KMS-11 (cell line): ENCODE results near the gene GTPBP4.
"Not testable (repeated sequence)": the region's sequence is repeated elsewhere in the genome, so short reads cannot be mapped to it uniquely, and the experiment has no call there.

Experiments used
- H2AFZ ChIP-seq: fragments of 200-600 bp; sonication (generic); 2 replicates; pipeline ENCODE4 v1.6.1; 2016; ENCODE audit warnings: antibody characterized with exemption, mixed run types, low read depth
- H3K27ac ChIP-seq: fragments of 200-600 bp; sonication (generic); 2 replicates; pipeline ENCODE4 v1.6.1; 2016; ENCODE audit warnings: mild to moderate bottlenecking, mixed run types
- H3K27me3 ChIP-seq: fragments of 200-600 bp; sonication (generic); 2 replicates; pipeline ENCODE4 v1.6.1; 2017; ENCODE audit warnings: mild to moderate bottlenecking, low read depth, mixed run types, moderate library complexity; ENCODE audit not compliant: insufficient read depth
- H3K36me3 ChIP-seq: fragments of 200-600 bp; sonication (generic); 2 replicates; pipeline ENCODE4 v1.6.1; 2017; ENCODE audit warnings: mild to moderate bottlenecking, mixed run types; ENCODE audit not compliant: insufficient read depth
- H3K4me1 ChIP-seq: fragments of 200-600 bp; sonication (generic); 2 replicates; pipeline ENCODE4 v1.6.1; 2016; ENCODE audit warnings: mild to moderate bottlenecking, low read depth, mixed run types; ENCODE audit not compliant: poor library complexity, severe bottlenecking
- H3K4me2 ChIP-seq: fragments of 200-600 bp; sonication (generic); 2 replicates; pipeline ENCODE4 v1.7.0; 2016; ENCODE audit warnings: mild to moderate bottlenecking, mixed run types
- H3K4me3 ChIP-seq: fragments of 200-600 bp; sonication (generic); IDR thresholded peaks from 2 replicates; pipeline ENCODE4 v1.6.1; 2017; ENCODE audit warnings: low read depth, low read length, mixed read lengths; ENCODE audit not compliant: insufficient read depth
- H3K79me2 ChIP-seq: fragments of 200-600 bp; sonication (generic); 2 replicates; pipeline ENCODE4 v1.6.1; 2016; ENCODE audit warnings: low read depth, mixed run types; ENCODE audit not compliant: insufficient read depth
- H3K9ac ChIP-seq: fragments of 200-600 bp; sonication (generic); 2 replicates; pipeline ENCODE4 v1.6.1; 2016; ENCODE audit warnings: mild to moderate bottlenecking, mixed run types
- H4K20me1 ChIP-seq: fragments of 200-600 bp; sonication (generic); 2 replicates; pipeline ENCODE4 v1.6.1; 2016; ENCODE audit warnings: mild to moderate bottlenecking, mixed run types; ENCODE audit not compliant: insufficient read depth
- TF ChIP-seq, protein P1 (sequence below): fragments of 200-600 bp; sonication (generic); conservative IDR thresholded peaks from 2 replicates; pipeline ENCODE4 v1.6.1; 2017; ENCODE audit warnings: low read depth, mild to moderate bottlenecking, antibody characterized with exemption, low read length, moderate library complexity, mixed read lengths

The GTPBP4 gene

DNA sequence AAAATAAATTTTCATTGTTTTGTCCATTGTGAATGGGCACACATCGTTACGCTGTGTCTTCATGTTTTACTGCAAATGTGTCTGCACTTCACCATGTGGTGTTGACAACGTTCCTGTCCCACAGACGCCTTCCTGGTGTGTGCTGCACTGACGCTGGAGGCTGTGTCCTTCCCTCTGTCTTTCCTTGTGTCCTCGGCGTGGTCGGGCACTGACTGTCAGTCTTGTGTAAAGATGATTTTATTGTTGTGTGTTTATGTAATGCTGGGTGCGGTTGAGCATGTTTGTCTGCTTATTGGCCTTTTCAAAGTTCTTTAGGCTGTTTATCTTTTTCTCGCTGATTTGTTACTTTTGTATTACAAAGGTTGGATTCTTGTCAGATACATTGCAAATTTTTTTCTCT, 19.3 kb downstream of the GTPBP4 start:
- peaks cover 27% of the 10 kb centered on the region; the same call in 1 of the 2 replicates for H3K79me2 ChIP-seq
- no peak overlapping the region for H3K27ac ChIP-seq
- no peak overlapping the region for H3K4me3 ChIP-seq
- TF ChIP-seq, protein P1, sequence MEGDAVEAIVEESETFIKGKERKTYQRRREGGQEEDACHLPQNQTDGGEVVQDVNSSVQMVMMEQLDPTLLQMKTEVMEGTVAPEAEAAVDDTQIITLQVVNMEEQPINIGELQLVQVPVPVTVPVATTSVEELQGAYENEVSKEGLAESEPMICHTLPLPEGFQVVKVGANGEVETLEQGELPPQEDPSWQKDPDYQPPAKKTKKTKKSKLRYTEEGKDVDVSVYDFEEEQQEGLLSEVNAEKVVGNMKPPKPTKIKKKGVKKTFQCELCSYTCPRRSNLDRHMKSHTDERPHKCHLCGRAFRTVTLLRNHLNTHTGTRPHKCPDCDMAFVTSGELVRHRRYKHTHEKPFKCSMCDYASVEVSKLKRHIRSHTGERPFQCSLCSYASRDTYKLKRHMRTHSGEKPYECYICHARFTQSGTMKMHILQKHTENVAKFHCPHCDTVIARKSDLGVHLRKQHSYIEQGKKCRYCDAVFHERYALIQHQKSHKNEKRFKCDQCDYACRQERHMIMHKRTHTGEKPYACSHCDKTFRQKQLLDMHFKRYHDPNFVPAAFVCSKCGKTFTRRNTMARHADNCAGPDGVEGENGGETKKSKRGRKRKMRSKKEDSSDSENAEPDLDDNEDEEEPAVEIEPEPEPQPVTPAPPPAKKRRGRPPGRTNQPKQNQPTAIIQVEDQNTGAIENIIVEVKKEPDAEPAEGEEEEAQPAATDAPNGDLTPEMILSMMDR, result no peak
- H3K9ac ChIP-seq, result no peak overlapping the region
- no peaks in the 10 kb centered on the region for H3K27me3 ChIP-seq
- no peaks in the 10 kb centered on the region for H3K4me1 ChIP-seq
- no peak overlapping the region for H2AFZ ChIP-seq
- no peaks in the 10 kb centered on the region for H4K20me1 ChIP-seq
- H3K4me2 ChIP-seq, result no peak overlapping the region
- H3K36me3 ChIP-seq, result peaks cover 47% of the 10 kb centered on the region

DNA sequence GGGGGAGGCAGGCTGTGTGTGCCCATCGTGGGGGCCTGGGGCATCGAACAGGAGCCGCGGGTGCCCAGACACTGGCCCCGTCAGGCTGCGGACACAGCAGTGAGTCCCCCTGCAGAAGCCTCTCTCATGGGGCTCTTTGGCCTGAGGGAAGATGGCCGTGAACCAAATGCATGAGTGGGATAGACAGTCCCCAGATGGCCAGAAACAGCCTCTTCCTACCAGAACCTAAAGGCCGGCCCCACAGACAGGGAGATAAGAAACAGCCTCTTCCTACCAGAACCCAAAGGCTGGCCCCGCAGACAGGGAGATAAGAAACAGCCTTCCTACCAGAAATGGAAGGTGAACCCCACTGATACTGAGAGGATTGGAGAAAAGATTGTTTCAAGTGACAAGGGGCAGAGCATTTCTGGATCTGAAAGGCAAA, 20.8 kb downstream of the GTPBP4 start:
- no peak overlapping the region for H3K27ac ChIP-seq
- H3K4me3 ChIP-seq, result no peak overlapping the region
- no peaks in the 10 kb centered on the region for H4K20me1 ChIP-seq
- no peak overlapping the region for H2AFZ ChIP-seq
- H3K27me3 ChIP-seq, result no peaks in the 10 kb centered on the region
- no peaks in the 10 kb centered on the region for H3K4me1 ChIP-seq
- no peak overlapping the region for H3K9ac ChIP-seq
- peaks cover 12% of the 10 kb centered on the region; the same call in 1 of the 2 replicates for H3K79me2 ChIP-seq
- no peak overlapping the region for H3K4me2 ChIP-seq
- peaks cover 37% of the 10 kb centered on the region for H3K36me3 ChIP-seq
- TF ChIP-seq, protein P1, result no peak

DNA sequence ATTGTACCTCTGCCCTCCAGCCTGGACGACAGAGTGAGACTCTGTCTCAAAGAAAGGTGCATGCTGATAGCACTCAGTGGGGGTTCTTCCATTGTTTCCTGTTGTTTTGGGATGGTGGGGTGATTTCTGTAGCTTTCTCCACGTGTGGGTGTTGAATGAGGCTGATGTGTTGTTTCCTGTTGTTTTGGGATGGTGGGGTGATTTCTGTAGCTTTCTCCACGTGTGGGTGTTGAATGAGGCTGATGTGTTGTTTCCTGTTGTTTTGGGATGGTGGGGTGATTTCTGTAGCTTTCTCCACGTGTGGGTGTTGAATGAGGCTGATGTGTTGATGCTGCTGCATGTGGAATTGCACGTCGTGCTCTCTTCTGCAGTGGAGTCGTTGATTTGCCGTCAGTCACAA, 21.7 kb downstream of the GTPBP4 start:
- not testable (repeated sequence) for H4K20me1 ChIP-seq

DNA sequence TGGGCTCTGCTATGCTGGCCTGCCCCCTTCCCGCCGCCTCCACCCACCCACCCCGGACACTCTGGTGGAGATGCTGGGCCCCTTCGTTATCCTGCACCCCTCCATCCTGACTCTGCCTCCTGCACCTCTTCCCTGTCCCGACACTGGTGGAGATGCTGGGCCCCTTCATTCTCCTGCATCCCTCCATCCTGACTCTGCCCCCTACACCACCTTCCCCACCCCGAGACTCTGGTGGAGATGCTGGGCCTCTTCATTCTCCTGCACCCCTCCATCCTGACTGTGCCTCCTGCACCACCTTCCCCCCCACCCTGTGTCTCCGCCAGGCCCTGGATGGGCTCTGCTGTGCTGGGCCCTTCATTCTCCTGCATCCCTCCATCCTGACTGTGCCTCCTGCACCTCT, 22.5 kb downstream of the GTPBP4 start:
- Histone ChIP-seq H4K20me1 (no peaks in the 10 kb centered on the region), H3K79me2 (peaks cover 2% of the 10 kb centered on the region; the same call in 1 of the 2 replicates), H3K4me2 (no peak overlapping the region), H2AFZ (no peak overlapping the region), H3K4me3 (no peak overlapping the region), H3K9ac (no peak overlapping the region), H3K36me3 (peaks cover 25% of the 10 kb centered on the region), H3K27ac (no peak overlapping the region), H3K27me3 (no peaks in the 10 kb centered on the region), H3K4me1 (no peaks in the 10 kb centered on the region)
- TF ChIP-seq, protein P1, result no peak

More for the DNA sequence above, 21.7 kb downstream of the GTPBP4 start:
- H3K4me2 ChIP-seq, H3K79me2 ChIP-seq, H3K27me3 ChIP-seq, H3K27ac ChIP-seq, H3K9ac ChIP-seq, H3K4me1 ChIP-seq, H2AFZ ChIP-seq, H3K4me3 ChIP-seq: not testable (repeated sequence)
- H3K36me3 ChIP-seq, result peaks cover 30% of the 10 kb centered on the region

DNA sequence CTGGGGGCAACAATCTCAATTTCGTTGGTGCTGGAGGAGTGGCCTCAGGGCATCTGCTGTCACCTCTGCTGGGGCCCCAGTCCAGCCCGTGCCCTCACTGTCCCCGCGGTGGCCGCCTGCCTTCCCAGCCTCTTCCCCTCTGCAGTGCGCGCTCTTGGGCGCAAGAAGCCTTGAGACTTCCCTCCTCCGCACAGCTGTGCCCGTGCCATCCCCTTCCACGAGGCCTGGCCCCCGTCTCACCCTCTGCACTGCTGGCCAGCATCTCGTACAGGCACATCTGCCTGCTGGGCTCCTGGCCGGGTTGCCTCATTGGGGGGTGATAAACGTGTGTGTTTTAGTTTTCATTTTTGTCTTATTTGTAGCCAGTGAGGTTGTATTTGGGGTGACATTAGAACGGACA, 23.5 kb downstream of the GTPBP4 start:
- Histone ChIP-seq H2AFZ (no peak overlapping the region), H3K27me3 (no peaks in the 10 kb centered on the region), H3K79me2 (no peaks in the 10 kb centered on the region), H3K4me2 (no peak overlapping the region), H4K20me1 (no peaks in the 10 kb centered on the region), H3K4me3 (no peak overlapping the region), H3K36me3 (peaks cover 27% of the 10 kb centered on the region; the same call in 1 of the 2 replicates), H3K9ac (no peak overlapping the region), H3K4me1 (no peaks in the 10 kb centered on the region), H3K27ac (no peak overlapping the region)
- TF ChIP-seq, protein P1, result no peak
